ENCODE measurements around the gene MRM2. TPM values are rescaled to one million over a fixed set of nuclear protein-coding genes. Genes with fewer than 3 reads are reported as not detected.

Gene MRM2
- total RNA-seq, 4 donors from 2014 or later = 13.4 to 24.7 (median 15.8) TPM

- peaks cover 0 to 82% (median 0%) of the 10 kb centered on the region in 3 donors for H3K36me3 ChIP-seq
These were observed 19.6 kb upstream of the MRM2 start for GRCh38 chr7:2261611-2262010.

GRCh38 chr7:2260820-2261219, 18.8 kb upstream of the MRM2 start:
- DNase-seq (ENCODE audit: low spot score in 2 of 2) = no peak
- peaks cover 0 to 85% (median 0%) of the 10 kb centered on the region in 3 donors for H3K36me3 ChIP-seq

More at GRCh38 chr7:2261611-2262010, 19.6 kb upstream of the MRM2 start:
- Histone ChIP-seq H3K27ac (peak overlapping the region in 2 of 4 donors; percentile 56 to 60), H3K27me3 (no peaks in the 10 kb centered on the region), H3K9me3 (no peaks in the 10 kb centered on the region), H3K4me3 (no peak overlapping the region), H3K4me1 (no peaks in the 10 kb centered on the region)
- TF ChIP-seq EP300 (IDR thresholded peaks at IDR 0.05) (no peak), CTCF (IDR thresholded peaks at IDR 0.05) (no peak), POLR2A (IDR thresholded peaks at IDR 0.05) (no peak)
- DNase-seq (ENCODE audit: low spot score in 2 of 2) = no peak
- 79 to 85% methylated on average over 14 of the region's 14 CpGs for WGBS, 2 donors

GRCh38 chr7:2259480-2259879, 17.5 kb upstream of the MRM2 start:
- Histone ChIP-seq H3K36me3 (peaks cover 0 to 88% (median 0%) of the 10 kb centered on the region in 3 donors), H3K27me3 (no peaks in the 10 kb centered on the region), H3K27ac (no peak overlapping the region), H3K4me3 (no peak overlapping the region), H3K9me3 (no peaks in the 10 kb centered on the region), H3K4me1 (no peaks in the 10 kb centered on the region)
- no peak for DNase-seq (ENCODE audit: low spot score in 2 of 2)
- 88 to 94% methylated on average over 9 of the region's 9 CpGs for WGBS, 2 donors
- TF ChIP-seq POLR2A (IDR thresholded peaks at IDR 0.05) = no peak

More at GRCh38 chr7:2260820-2261219, 18.8 kb upstream of the MRM2 start:
- no peak overlapping the region for H3K4me3 ChIP-seq
- no peaks in the 10 kb centered on the region for H3K4me1 ChIP-seq
- no peaks in the 10 kb centered on the region for H3K9me3 ChIP-seq
- no peaks in the 10 kb centered on the region for H3K27me3 ChIP-seq
- no peak overlapping the region for H3K27ac ChIP-seq
- TF ChIP-seq POLR2A (IDR thresholded peaks at IDR 0.05) = no peak
- no peak for TF ChIP-seq EP300 (IDR thresholded peaks at IDR 0.05)
- TF ChIP-seq CTCF (IDR thresholded peaks at IDR 0.05) = no peak
- WGBS, 2 donors = 86 to 100% methylated on average over 4 to 5 of the region's 5 CpGs

GRCh38 chr7:2258661-2259365, 16.8 kb upstream of the MRM2 start:
- H3K9me3 ChIP-seq = no peaks in the 10 kb centered on the region
- no peak overlapping the region for H3K27ac ChIP-seq
- H3K4me3 ChIP-seq = no peak overlapping the region
- 93% methylated on average over 13 of the region's 34 CpGs for WGBS, 2 donors
- DNase-seq (ENCODE audit: low spot score in 2 of 2) = no peak
- H3K36me3 ChIP-seq = peaks cover 0 to 88% (median 0%) of the 10 kb centered on the region in 3 donors
- no peaks in the 10 kb centered on the region for H3K4me1 ChIP-seq
- no peaks in the 10 kb centered on the region for H3K27me3 ChIP-seq
- TF ChIP-seq EP300 (IDR thresholded peaks at IDR 0.05) (no peak), POLR2A (IDR thresholded peaks at IDR 0.05) (no peak), CTCF (IDR thresholded peaks at IDR 0.05) (no peak)

GRCh38 chr7:2257651-2258050, 15.6 kb upstream of the MRM2 start:
- 93% methylated on average over 17 of the region's 17 CpGs for WGBS, 2 donors
- no peak for DNase-seq (ENCODE audit: low spot score in 2 of 2)
- no peaks in the 10 kb centered on the region for H3K9me3 ChIP-seq
- H3K4me3 ChIP-seq = no peak overlapping the region
- no peaks in the 10 kb centered on the region for H3K4me1 ChIP-seq
- H3K36me3 ChIP-seq = peaks cover 0 to 83% (median 0%) of the 10 kb centered on the region in 3 donors
- no peak overlapping the region for H3K27ac ChIP-seq
- no peak for TF ChIP-seq POLR2A (IDR thresholded peaks at IDR 0.05)
- TF ChIP-seq EP300 (IDR thresholded peaks at IDR 0.05) = no peak
- H3K27me3 ChIP-seq = no peaks in the 10 kb centered on the region

- H3K9me3 ChIP-seq = no peaks in the 10 kb centered on the region
- WGBS, 2 donors = 92 to 93% methylated on average over 17 to 37 of the region's 38 CpGs
- no peaks in the 10 kb centered on the region for H3K27me3 ChIP-seq
- no peak overlapping the region for H3K27ac ChIP-seq
- H3K4me3 ChIP-seq = no peak overlapping the region
- no peak for TF ChIP-seq CTCF (IDR thresholded peaks at IDR 0.05)
- no peak for TF ChIP-seq EP300 (IDR thresholded peaks at IDR 0.05)
- no peak for TF ChIP-seq POLR2A (IDR thresholded peaks at IDR 0.05)
- DNase-seq (ENCODE audit: low spot score in 2 of 2) = no peak
- peaks cover 0 to 78% (median 0%) of the 10 kb centered on the region in 3 donors for H3K36me3 ChIP-seq
- no peaks in the 10 kb centered on the region for H3K4me1 ChIP-seq
These were observed 15.1 kb upstream of the MRM2 start for GRCh38 chr7:2257046-2257551.

Measured in tibial nerve (tissue), 4 donors.